PC-3 (cell line): ENCODE data around the gene ELMOD3. TPM values are rescaled to one million over a fixed set of nuclear protein-coding genes. Genes with fewer than 3 reads are reported as not detected.
A peak's percentile ranks its signal among the peaks of the same experiment; 100 is the strongest.

ENCODE experiments used
- ATAC-seq: fragments of 200-7000 bp; cut with Tn5 transposase; 2 replicates; pipeline ENCODE4 v1.9.1; 2020; ENCODE audit warnings: mild to moderate bottlenecking, moderate library complexity
- BruUV-seq: library from RNA; stranded (reverse); fragments of 400-500 nt; replicated peaks from 2 replicates; lab custom pipeline; 2021; lab: Mats Ljungman, UMichigan
- CTCF ChIA-PET: fragments of 300-600 bp; sonication (Branson Sonifier 250); formaldehyde crosslinking; loops from one replicate; lab custom pipeline; 2022; ENCODE audit warnings: antibody characterized with exemption; lab: Charles Lee
- POLR2A ChIA-PET: fragments of 300-600 bp; sonication (Branson Sonifier 250); formaldehyde crosslinking; loops from one replicate; lab custom pipeline; 2022; ENCODE audit warnings: antibody characterized with exemption; ENCODE audit not compliant: unreplicated experiment; lab: Charles Lee
- DNase-seq: peaks from one replicate; pipeline ENCODE4 v3.0.0-alpha.2; 2015
- H2AFZ ChIP-seq: fragments of 300-600 bp; sonication (generic); 2 replicates; pipeline ENCODE4 v1.6.0; 2016; ENCODE audit warnings: antibody characterized with exemption, low read length
- H3F3A ChIP-seq: fragments of 300-600 bp; sonication (generic); one replicate; pipeline ENCODE4 v1.6.0; 2017; ENCODE audit warnings: antibody characterized with exemption, low read length, control low read depth, mild to moderate bottlenecking; ENCODE audit not compliant: unreplicated experiment
- H3K27ac ChIP-seq: fragments of 300-600 bp; sonication (generic); 2 replicates; pipeline ENCODE4 v1.5.1; 2016; ENCODE audit warnings: mild to moderate bottlenecking, low read length
- H3K27me3 ChIP-seq: fragments of 300-600 bp; sonication (generic); 2 replicates; pipeline ENCODE4 v1.6.1; 2016; ENCODE audit warnings: low read length, mixed read lengths
- H3K36me3 ChIP-seq: fragments of 300-600 bp; sonication (generic); 2 replicates; pipeline ENCODE4 v1.6.1; 2016; ENCODE audit warnings: low read depth, mixed run types, low read length, mixed read lengths
- H3K4me1 ChIP-seq: fragments of 300-600 bp; sonication (generic); 2 replicates; pipeline ENCODE4 v1.5.1; 2016; ENCODE audit warnings: low read length; ENCODE audit not compliant: insufficient read depth
- H3K4me2 ChIP-seq: fragments of 300-600 bp; sonication (generic); 2 replicates; pipeline ENCODE4 v1.6.0; 2016; ENCODE audit warnings: low read length
- H3K4me3 ChIP-seq: fragments of 300-600 bp; sonication (generic); 2 replicates; pipeline ENCODE4 v1.5.1; 2016; ENCODE audit warnings: mild to moderate bottlenecking, low read length, mixed read lengths
- H3K79me2 ChIP-seq: fragments of 300-600 bp; sonication (generic); 2 replicates; pipeline ENCODE4 v1.6.1; 2017; ENCODE audit warnings: low read length, mixed read lengths
- H3K9ac ChIP-seq: fragments of 300-600 bp; sonication (generic); 2 replicates; pipeline ENCODE4 v1.6.0; 2016; ENCODE audit warnings: mild to moderate bottlenecking, low read length
- H3K9me2 ChIP-seq: fragments of 300-600 bp; sonication (generic); replicated peaks from 2 replicates; pipeline ENCODE4 v1.6.1; 2016; ENCODE audit warnings: mixed run types, low read length, mixed read lengths
- H3K9me3 ChIP-seq: fragments of 300-600 bp; sonication (generic); 2 replicates; pipeline ENCODE4 v1.6.1; 2016; ENCODE audit warnings: low read length, mixed read lengths
- H4K20me1 ChIP-seq: fragments of 300-600 bp; sonication (generic); 2 replicates; pipeline ENCODE4 v1.6.1; 2016; ENCODE audit warnings: low read length, mixed read lengths
- EZH2 ChIP-seq: fragments of 300-600 bp; sonication (generic); IDR thresholded peaks from one replicate; pipeline ENCODE4 v1.6.1; 2017; ENCODE audit warnings: antibody characterized with exemption, mild to moderate bottlenecking, low read length; ENCODE audit not compliant: unreplicated experiment
- EZH2phosphoT487 ChIP-seq: fragments of 300-600 bp; sonication (generic); IDR thresholded peaks from 2 replicates; pipeline ENCODE4 v1.6.1; 2018; ENCODE audit warnings: mild to moderate bottlenecking, antibody characterized with exemption, low read length, borderline replicate concordance
- intact Hi-C: fragments of 100-400 bp; cut with micrococcal nuclease; formaldehyde crosslinking; loops from 2 replicates; pipeline ENCODE4 v1.9.0; 2023
- total RNA-seq: library from RNA; depleted of rRNA; stranded (reverse); fragments of >200 nt; gene quantifications from 2 replicates; pipeline ENCODE4 v1.2.3, GENCODE V29; 2014
- TF ChIP-seq, protein P1 (sequence below): fragments of 300-600 bp; sonication (generic); conservative IDR thresholded peaks from 2 replicates; pipeline ENCODE4 v1.5.1; 2017; ENCODE audit warnings: antibody characterized with exemption, low read depth, mild to moderate bottlenecking, low read length

Gene ELMOD3
- total RNA-seq, 1 experiment from 2014 or later = 19.0 TPM

DNA sequence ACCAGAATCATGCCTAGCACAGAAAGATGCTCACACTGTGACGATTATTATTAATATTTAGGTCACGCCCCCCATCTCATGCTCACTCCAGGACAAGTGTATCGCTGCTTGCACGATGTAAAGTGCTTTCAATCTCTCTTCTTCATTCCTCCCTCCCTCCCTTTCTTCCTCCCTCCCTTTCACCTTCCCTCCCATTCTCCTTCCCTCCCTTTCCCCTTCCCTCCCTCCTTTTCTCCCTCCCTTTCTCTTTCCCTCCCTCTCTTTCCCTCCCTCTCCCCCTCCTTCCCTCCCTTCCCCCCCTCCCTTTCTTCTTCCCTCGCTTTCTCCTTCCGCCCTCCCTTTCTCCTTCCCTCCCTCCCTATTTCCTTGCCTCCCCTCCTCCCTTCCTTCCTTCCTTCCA is 46.4 kb upstream of the ELMOD3 start:
- ChIA-PET POLR2A (no interaction called here), CTCF (no interaction called here)
- Histone ChIP-seq H3K9me3 (no peaks in the 10 kb centered on the region), H4K20me1 (no peaks in the 10 kb centered on the region), H3K4me2 (no peak overlapping the region), H3K4me1 (peaks cover 16% of the 10 kb centered on the region), H3K9ac (no peak overlapping the region), H3K4me3 (no peak overlapping the region), H3K27ac (no peak overlapping the region), H3K79me2 (no peaks in the 10 kb centered on the region), H3F3A (no peaks in the 10 kb centered on the region), H3K27me3 (no peaks in the 10 kb centered on the region), H3K9me2 (no peaks in the 10 kb centered on the region), H3K36me3 (no peaks in the 10 kb centered on the region), H2AFZ (no peak overlapping the region)
- TF ChIP-seq EZH2 = no peak
- no peak for TF ChIP-seq EZH2phosphoT487
- TF ChIP-seq, protein P1, sequence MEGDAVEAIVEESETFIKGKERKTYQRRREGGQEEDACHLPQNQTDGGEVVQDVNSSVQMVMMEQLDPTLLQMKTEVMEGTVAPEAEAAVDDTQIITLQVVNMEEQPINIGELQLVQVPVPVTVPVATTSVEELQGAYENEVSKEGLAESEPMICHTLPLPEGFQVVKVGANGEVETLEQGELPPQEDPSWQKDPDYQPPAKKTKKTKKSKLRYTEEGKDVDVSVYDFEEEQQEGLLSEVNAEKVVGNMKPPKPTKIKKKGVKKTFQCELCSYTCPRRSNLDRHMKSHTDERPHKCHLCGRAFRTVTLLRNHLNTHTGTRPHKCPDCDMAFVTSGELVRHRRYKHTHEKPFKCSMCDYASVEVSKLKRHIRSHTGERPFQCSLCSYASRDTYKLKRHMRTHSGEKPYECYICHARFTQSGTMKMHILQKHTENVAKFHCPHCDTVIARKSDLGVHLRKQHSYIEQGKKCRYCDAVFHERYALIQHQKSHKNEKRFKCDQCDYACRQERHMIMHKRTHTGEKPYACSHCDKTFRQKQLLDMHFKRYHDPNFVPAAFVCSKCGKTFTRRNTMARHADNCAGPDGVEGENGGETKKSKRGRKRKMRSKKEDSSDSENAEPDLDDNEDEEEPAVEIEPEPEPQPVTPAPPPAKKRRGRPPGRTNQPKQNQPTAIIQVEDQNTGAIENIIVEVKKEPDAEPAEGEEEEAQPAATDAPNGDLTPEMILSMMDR = no peak
- BruUV-seq = no TSS peak
- intact Hi-C loops = no loop called here
- no peak for ATAC-seq
- no peak for DNase-seq

- Histone ChIP-seq H3K79me2 (no peaks in the 10 kb centered on the region), H3K4me3 (no peak overlapping the region), H3K9ac (no peak overlapping the region), H3K27ac (no peak overlapping the region), H3K4me2 (no peak overlapping the region), H3K9me2 (no peaks in the 10 kb centered on the region), H3K4me1 (peaks cover 16% of the 10 kb centered on the region), H3K27me3 (no peaks in the 10 kb centered on the region), H3K9me3 (no peaks in the 10 kb centered on the region), H3F3A (no peaks in the 10 kb centered on the region), H2AFZ (no peak overlapping the region), H3K36me3 (no peaks in the 10 kb centered on the region), H4K20me1 (no peaks in the 10 kb centered on the region)
- CTCF ChIA-PET = no interaction called here
- BruUV-seq = no TSS peak
- TF ChIP-seq EZH2phosphoT487 (no peak), EZH2 (no peak)
- TF ChIP-seq, protein P1 = no peak
- ATAC-seq (peak; percentile 21), DNase-seq (peak; percentile 34)
- intact Hi-C loops = no loop called here
- POLR2A ChIA-PET = interaction anchor here (0.8 kb wide), 1 partner anchor 15 kb away, joined by 3 read pairs; no protein-coding TSS in a partner anchor
These were observed 45.5 kb upstream of the ELMOD3 start for GRCh38 chr2:85308896-85309555.

- no peaks in the 10 kb centered on the region for H3F3A ChIP-seq
- no peak for DNase-seq
- CTCF ChIA-PET = interaction anchor here (0.5 kb wide), 1 partner anchor 250 kb away, joined by 3 read pairs; no protein-coding TSS in a partner anchor
- no peaks in the 10 kb centered on the region for H3K27me3 ChIP-seq
- H4K20me1 ChIP-seq = no peaks in the 10 kb centered on the region
- no peak overlapping the region for H2AFZ ChIP-seq
- no peak overlapping the region for H3K9ac ChIP-seq
- no peaks in the 10 kb centered on the region for H3K79me2 ChIP-seq
- no peaks in the 10 kb centered on the region for H3K9me3 ChIP-seq
- POLR2A ChIA-PET = interaction anchor here (0.8 kb wide), 1 partner anchor 16 kb away, joined by 3 read pairs; no protein-coding TSS in a partner anchor
- intact Hi-C loops = no loop called here
- no peak overlapping the region for H3K27ac ChIP-seq
- no peaks in the 10 kb centered on the region for H3K36me3 ChIP-seq
- peaks cover 16% of the 10 kb centered on the region for H3K4me1 ChIP-seq
- no peak for ATAC-seq
- H3K4me2 ChIP-seq = no peak overlapping the region
- H3K4me3 ChIP-seq = no peak overlapping the region
- TF ChIP-seq, protein P1 = no peak
- TF ChIP-seq EZH2phosphoT487 = no peak
- no peak for TF ChIP-seq EZH2
- TSS peak; percentile 46 for BruUV-seq
- H3K9me2 ChIP-seq = no peaks in the 10 kb centered on the region
These were observed 44.8 kb upstream of the ELMOD3 start for GRCh38 chr2:85309699-85310321.
